Fibroblast of lung (primary cell): Measurements from ENCODE around the gene LCE3A.

ENCODE experiments used
- CTCF ChIP-seq, 2 donors: IDR thresholded peaks in 1 of 2; conservative IDR thresholded peaks in 1 of 2; 1 replicate in 1 of 2; 2 replicates in 1 of 2; pipeline ENCODE4 v1.5.1; 2011 to 2012; ENCODE audit warnings: low read length in 2 of 2, control low read depth in 1 of 2, inconsistent platforms in 1 of 2, low read depth in 1 of 2, mild to moderate bottlenecking in 1 of 2
- EZH2 ChIP-seq: IDR thresholded peaks from 2 replicates; pipeline ENCODE4 v1.5.1; 2012; ENCODE audit warnings: low read length, control low read depth, mild to moderate bottlenecking; ENCODE audit errors: missing control alignments

DNA sequence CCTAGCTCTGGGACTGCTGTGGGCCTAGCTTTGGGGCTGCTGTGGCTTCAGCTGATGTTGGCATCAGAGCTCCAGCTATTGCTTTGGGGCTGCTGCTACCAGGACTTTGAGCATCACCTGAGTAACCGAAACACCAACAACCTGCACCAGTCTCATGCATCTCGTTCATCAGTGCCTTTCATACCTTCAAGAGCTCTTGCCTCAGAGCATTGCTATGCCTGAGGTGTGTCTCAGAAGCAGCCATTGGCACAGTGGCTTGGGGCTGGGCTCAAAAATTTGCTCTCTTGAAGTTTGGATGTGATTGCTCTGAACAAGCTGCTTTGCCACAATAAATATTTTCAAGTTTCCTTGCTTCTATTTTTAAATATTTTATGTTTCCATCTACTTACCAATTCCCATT, 33.6 kb upstream of the LCE3A start:
- TF ChIP-seq CTCF (conservative IDR thresholded peaks at IDR 0.05 in 1 of 2, IDR thresholded peaks at IDR 0.05 in 1 of 2; ENCODE audit: low read depth in 1 of 2, low read length in 2 of 2) (no peak), EZH2 (no peak)
